K562 (cell line): ENCODE data around the gene SFMBT2. TPM values are rescaled to one million over a fixed set of nuclear protein-coding genes. Genes with fewer than 3 reads are reported as not detected.

Experiments used
- CBFA2T3 ChIP-seq: fragments of 450-650 bp; IDR thresholded peaks from 2 replicates; pipeline ENCODE4 v1.6.1; 2017
- DPF2 ChIP-seq: fragments of 450-650 bp; IDR thresholded peaks from 2 replicates; pipeline ENCODE4 v1.6.1; 2016
- EGR1 ChIP-seq: fragments of 450-650 bp; conservative IDR thresholded peaks from 2 replicates; pipeline ENCODE4 v1.6.1; 2017; ENCODE audit warnings: mild to moderate bottlenecking
- KDM1A ChIP-seq, 2 experiments: fragments of 450-650 bp; IDR thresholded peaks; 2 replicates each; pipeline ENCODE4 v1.6.1; 2016; ENCODE audit warnings: mild to moderate bottlenecking in 2 of 2
- MYNN ChIP-seq, 2 experiments: sonication (generic); formaldehyde crosslinking in 1 of 2; IDR thresholded peaks; 2 replicates each; pipeline versions ENCODE4 v1.5.0 to v1.6.1; 2016 to 2020; ENCODE audit warnings: antibody characterized with exemption in 1 of 2, missing genetic modification reagents in 1 of 2
- NBN ChIP-seq: fragments of 450-650 bp; IDR thresholded peaks from 2 replicates; pipeline ENCODE4 v1.6.1; 2016; ENCODE audit warnings: low read depth, mild to moderate bottlenecking
- polyA plus RNA-seq, 8 experiments: library from polyadenylated mRNA; depleted of rRNA in 4 of 8; stranded (reverse) in 5 of 8; unstranded in 3 of 8; fragments of >200 nt; fragmentation: Nextera tagmentation in 2 of 8; fragmentation: Illumina TruSeq in 1 of 8; extraction: Ambion mirVana in 2 of 8; extraction: Trizol in 1 of 8; gene quantifications; 2 replicates each; pipeline versions ENCODE4 v1.2.1 to v1.2.3, GENCODE V29; 2011 to 2014; ENCODE audit warnings: inconsistent platforms in 1 of 8, missing spikeins in 1 of 8
- total RNA-seq, 7 experiments: library from RNA; depleted of rRNA in 6 of 7; stranded (reverse); fragments of >200 nt in 6 of 7; fragmentation: Illumina TruSeq in 2 of 7; extraction: Trizol in 2 of 7; gene quantifications; 2 replicates each; pipeline versions ENCODE4 v1.2.1 to v1.2.3, GENCODE V29; 2011 to 2021; ENCODE audit warnings: low replicate concordance in 1 of 7
- TF ChIP-seq, protein P1 (sequence below): fragments of 450-650 bp; IDR thresholded peaks from 2 replicates; pipeline ENCODE4 v1.6.1; 2016; ENCODE audit warnings: mild to moderate bottlenecking, moderate library complexity
- TF ChIP-seq, protein P2 (sequence below), 2 experiments: fragments of 150-350 bp in 1 of 2; IDR thresholded peaks; 2 replicates each; pipeline ENCODE4 v1.6.1; 2012 to 2016; ENCODE audit warnings: low read depth in 2 of 2, low read length in 2 of 2, mild to moderate bottlenecking in 1 of 2, moderate library complexity in 1 of 2
- TF ChIP-seq, protein P3 (sequence below): fragments of 150-350 bp; IDR thresholded peaks from 2 replicates; pipeline ENCODE4 v1.6.1; 2014; ENCODE audit warnings: low read depth, mild to moderate bottlenecking, low read length, borderline replicate concordance

SFMBT2 gene
- total and polyA plus RNA-seq, 9 of the 15 experiments (the other 6 are each of a cell fraction or from before 2014, with no cell fraction given) = 1.2 to 13.6 (median 7.6) TPM

DNA sequence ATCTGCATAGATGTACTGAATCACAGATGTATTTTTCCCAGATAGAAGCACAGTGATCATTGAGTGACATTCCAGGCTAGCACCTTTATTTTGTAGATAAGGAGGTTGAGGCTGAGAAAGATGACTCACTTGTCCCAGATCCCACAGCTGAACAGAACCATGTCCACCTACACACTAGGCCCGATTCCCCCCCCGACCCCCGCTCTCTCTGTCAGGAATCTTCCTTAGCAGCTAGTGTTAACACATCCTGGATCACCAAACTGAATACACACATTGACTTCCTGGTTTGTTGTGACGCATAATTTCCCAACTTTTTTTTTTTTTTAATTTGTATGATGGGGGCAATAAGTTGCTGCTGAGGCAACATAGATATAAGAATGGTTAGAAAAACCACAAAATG lies 5.2 kb downstream of the SFMBT2 start (continued):
- TF ChIP-seq, protein P1, sequence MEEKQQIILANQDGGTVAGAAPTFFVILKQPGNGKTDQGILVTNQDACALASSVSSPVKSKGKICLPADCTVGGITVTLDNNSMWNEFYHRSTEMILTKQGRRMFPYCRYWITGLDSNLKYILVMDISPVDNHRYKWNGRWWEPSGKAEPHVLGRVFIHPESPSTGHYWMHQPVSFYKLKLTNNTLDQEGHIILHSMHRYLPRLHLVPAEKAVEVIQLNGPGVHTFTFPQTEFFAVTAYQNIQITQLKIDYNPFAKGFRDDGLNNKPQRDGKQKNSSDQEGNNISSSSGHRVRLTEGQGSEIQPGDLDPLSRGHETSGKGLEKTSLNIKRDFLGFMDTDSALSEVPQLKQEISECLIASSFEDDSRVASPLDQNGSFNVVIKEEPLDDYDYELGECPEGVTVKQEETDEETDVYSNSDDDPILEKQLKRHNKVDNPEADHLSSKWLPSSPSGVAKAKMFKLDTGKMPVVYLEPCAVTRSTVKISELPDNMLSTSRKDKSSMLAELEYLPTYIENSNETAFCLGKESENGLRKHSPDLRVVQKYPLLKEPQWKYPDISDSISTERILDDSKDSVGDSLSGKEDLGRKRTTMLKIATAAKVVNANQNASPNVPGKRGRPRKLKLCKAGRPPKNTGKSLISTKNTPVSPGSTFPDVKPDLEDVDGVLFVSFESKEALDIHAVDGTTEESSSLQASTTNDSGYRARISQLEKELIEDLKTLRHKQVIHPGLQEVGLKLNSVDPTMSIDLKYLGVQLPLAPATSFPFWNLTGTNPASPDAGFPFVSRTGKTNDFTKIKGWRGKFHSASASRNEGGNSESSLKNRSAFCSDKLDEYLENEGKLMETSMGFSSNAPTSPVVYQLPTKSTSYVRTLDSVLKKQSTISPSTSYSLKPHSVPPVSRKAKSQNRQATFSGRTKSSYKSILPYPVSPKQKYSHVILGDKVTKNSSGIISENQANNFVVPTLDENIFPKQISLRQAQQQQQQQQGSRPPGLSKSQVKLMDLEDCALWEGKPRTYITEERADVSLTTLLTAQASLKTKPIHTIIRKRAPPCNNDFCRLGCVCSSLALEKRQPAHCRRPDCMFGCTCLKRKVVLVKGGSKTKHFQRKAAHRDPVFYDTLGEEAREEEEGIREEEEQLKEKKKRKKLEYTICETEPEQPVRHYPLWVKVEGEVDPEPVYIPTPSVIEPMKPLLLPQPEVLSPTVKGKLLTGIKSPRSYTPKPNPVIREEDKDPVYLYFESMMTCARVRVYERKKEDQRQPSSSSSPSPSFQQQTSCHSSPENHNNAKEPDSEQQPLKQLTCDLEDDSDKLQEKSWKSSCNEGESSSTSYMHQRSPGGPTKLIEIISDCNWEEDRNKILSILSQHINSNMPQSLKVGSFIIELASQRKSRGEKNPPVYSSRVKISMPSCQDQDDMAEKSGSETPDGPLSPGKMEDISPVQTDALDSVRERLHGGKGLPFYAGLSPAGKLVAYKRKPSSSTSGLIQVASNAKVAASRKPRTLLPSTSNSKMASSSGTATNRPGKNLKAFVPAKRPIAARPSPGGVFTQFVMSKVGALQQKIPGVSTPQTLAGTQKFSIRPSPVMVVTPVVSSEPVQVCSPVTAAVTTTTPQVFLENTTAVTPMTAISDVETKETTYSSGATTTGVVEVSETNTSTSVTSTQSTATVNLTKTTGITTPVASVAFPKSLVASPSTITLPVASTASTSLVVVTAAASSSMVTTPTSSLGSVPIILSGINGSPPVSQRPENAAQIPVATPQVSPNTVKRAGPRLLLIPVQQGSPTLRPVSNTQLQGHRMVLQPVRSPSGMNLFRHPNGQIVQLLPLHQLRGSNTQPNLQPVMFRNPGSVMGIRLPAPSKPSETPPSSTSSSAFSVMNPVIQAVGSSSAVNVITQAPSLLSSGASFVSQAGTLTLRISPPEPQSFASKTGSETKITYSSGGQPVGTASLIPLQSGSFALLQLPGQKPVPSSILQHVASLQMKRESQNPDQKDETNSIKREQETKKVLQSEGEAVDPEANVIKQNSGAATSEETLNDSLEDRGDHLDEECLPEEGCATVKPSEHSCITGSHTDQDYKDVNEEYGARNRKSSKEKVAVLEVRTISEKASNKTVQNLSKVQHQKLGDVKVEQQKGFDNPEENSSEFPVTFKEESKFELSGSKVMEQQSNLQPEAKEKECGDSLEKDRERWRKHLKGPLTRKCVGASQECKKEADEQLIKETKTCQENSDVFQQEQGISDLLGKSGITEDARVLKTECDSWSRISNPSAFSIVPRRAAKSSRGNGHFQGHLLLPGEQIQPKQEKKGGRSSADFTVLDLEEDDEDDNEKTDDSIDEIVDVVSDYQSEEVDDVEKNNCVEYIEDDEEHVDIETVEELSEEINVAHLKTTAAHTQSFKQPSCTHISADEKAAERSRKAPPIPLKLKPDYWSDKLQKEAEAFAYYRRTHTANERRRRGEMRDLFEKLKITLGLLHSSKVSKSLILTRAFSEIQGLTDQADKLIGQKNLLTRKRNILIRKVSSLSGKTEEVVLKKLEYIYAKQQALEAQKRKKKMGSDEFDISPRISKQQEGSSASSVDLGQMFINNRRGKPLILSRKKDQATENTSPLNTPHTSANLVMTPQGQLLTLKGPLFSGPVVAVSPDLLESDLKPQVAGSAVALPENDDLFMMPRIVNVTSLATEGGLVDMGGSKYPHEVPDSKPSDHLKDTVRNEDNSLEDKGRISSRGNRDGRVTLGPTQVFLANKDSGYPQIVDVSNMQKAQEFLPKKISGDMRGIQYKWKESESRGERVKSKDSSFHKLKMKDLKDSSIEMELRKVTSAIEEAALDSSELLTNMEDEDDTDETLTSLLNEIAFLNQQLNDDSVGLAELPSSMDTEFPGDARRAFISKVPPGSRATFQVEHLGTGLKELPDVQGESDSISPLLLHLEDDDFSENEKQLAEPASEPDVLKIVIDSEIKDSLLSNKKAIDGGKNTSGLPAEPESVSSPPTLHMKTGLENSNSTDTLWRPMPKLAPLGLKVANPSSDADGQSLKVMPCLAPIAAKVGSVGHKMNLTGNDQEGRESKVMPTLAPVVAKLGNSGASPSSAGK = no peak
- TF ChIP-seq DPF2 = peak; percentile 43; the same call in 1 of the 2 replicates
- TF ChIP-seq, protein P2, sequence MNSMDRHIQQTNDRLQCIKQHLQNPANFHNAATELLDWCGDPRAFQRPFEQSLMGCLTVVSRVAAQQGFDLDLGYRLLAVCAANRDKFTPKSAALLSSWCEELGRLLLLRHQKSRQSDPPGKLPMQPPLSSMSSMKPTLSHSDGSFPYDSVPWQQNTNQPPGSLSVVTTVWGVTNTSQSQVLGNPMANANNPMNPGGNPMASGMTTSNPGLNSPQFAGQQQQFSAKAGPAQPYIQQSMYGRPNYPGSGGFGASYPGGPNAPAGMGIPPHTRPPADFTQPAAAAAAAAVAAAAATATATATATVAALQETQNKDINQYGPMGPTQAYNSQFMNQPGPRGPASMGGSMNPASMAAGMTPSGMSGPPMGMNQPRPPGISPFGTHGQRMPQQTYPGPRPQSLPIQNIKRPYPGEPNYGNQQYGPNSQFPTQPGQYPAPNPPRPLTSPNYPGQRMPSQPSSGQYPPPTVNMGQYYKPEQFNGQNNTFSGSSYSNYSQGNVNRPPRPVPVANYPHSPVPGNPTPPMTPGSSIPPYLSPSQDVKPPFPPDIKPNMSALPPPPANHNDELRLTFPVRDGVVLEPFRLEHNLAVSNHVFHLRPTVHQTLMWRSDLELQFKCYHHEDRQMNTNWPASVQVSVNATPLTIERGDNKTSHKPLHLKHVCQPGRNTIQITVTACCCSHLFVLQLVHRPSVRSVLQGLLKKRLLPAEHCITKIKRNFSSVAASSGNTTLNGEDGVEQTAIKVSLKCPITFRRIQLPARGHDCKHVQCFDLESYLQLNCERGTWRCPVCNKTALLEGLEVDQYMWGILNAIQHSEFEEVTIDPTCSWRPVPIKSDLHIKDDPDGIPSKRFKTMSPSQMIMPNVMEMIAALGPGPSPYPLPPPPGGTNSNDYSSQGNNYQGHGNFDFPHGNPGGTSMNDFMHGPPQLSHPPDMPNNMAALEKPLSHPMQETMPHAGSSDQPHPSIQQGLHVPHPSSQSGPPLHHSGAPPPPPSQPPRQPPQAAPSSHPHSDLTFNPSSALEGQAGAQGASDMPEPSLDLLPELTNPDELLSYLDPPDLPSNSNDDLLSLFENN (IDR thresholded peaks at IDR 0.05; ENCODE audit: low read depth in 2 of 2, low read length in 2 of 2) = no peak
- TF ChIP-seq, protein P3, sequence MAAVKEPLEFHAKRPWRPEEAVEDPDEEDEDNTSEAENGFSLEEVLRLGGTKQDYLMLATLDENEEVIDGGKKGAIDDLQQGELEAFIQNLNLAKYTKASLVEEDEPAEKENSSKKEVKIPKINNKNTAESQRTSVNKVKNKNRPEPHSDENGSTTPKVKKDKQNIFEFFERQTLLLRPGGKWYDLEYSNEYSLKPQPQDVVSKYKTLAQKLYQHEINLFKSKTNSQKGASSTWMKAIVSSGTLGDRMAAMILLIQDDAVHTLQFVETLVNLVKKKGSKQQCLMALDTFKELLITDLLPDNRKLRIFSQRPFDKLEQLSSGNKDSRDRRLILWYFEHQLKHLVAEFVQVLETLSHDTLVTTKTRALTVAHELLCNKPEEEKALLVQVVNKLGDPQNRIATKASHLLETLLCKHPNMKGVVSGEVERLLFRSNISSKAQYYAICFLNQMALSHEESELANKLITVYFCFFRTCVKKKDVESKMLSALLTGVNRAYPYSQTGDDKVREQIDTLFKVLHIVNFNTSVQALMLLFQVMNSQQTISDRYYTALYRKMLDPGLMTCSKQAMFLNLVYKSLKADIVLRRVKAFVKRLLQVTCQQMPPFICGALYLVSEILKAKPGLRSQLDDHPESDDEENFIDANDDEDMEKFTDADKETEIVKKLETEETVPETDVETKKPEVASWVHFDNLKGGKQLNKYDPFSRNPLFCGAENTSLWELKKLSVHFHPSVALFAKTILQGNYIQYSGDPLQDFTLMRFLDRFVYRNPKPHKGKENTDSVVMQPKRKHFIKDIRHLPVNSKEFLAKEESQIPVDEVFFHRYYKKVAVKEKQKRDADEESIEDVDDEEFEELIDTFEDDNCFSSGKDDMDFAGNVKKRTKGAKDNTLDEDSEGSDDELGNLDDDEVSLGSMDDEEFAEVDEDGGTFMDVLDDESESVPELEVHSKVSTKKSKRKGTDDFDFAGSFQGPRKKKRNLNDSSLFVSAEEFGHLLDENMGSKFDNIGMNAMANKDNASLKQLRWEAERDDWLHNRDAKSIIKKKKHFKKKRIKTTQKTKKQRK = no peak
- TF ChIP-seq NBN = no peak
- TF ChIP-seq EGR1 = peak; percentile 49; the same call in 1 of the 2 replicates
- TF ChIP-seq KDM1A (IDR thresholded peaks at IDR 0.05) = peak; percentile 63 to 68
- TF ChIP-seq CBFA2T3 = peak; percentile 77
- TF ChIP-seq MYNN (IDR thresholded peaks at IDR 0.05) = no peak
- TF ChIP-seq MYNN (CRISPR knock-in tag; IDR thresholded peaks at IDR 0.05) = no peak
